ENCODE results near the gene CPEB3.
"Not testable (repeated sequence)": the region's sequence is repeated elsewhere in the genome, so short reads cannot be mapped to it uniquely, and the experiment has no call there.

The CPEB3 gene

DNA sequence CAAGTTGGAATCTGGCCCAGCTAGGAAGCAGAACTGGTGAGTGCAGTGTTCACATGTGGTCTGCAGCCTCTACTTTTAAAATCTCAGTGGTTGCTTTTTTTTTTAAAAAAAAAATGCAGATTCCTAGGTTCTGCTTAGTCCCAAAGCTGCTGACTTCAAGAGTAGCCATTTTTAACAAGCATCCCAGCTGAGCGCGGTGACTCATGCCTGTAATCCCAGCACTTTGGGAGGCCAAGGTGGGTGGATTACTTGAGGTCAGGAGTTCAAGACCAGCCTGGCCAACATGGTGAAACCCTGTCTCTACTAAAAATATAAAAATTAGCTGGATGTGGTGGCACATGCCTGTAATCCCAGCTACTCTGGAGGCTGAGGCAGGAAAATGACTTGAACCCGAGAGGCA is 265.5 kb downstream of the CPEB3 start:
- not testable (repeated sequence) for DNase-seq

DNA sequence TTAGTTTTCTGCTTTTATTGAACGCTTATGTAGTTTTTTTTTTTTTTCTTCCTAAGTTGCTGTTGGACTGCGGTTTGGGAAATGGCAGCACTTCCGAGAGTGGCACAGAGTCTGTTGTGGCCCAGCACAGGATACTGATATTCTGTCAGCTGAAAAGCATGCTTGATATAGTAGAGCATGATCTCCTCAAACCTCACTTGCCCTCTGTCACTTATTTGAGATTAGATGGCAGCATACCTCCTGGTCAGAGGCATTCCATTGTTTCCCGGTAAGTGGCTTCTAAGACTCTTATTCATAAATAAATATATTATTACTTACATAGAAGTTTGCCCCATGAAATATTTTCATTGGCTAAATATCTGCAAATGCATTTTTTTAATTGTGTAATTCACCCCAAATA is 266.2 kb downstream of the CPEB3 start:
- no peak for DNase-seq

DNA sequence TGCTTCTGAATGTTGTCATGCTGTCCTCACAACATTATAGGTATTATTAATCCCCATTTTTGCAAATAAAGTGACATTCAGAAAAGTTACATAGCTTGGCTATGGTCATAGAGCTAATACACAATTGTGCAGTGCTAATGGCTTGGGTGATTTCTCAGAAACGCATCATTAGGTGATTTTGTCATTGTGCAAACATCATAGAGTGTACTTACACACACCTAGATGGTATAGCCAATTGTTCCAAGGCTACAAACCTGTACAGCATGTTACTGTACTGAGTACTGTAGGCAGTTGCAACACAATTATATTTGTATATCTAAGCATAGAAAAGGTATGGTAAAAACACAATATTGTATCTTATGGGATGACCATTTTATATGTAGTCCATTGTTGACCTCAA is 276.3 kb downstream of the CPEB3 start:
- no peak for DNase-seq

DNA sequence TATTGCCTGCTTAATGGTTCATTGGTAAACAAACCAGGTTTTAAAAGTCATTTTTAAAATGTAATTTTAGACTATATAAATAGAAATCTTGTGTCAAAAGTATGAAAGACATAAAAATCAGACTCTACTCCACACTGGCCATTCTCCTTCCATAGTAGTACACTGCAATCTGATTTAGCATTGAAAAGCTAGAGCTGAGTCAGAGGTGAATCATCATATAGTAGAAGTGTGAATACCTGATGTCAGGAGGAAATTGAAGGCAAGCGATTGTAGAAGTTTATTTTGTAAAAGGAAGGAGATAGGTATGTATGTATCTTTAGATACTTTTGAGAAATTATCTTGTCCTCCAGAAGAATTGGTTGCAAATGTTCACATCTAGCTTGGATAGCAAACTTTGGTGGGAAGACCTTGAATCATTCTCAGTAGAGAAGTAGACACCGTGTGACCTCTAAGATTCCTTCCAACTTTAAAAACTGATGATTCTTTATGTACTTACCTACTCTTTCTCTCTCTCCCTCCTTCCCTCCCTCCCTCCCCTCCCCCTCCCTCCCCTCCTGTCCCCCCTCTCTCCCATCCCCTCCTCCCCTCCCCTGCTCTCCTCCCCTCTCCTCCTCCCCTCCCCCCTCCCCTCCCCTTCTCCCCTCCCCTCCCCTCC is 279.2 kb downstream of the CPEB3 start:
- no peak for DNase-seq

DNA sequence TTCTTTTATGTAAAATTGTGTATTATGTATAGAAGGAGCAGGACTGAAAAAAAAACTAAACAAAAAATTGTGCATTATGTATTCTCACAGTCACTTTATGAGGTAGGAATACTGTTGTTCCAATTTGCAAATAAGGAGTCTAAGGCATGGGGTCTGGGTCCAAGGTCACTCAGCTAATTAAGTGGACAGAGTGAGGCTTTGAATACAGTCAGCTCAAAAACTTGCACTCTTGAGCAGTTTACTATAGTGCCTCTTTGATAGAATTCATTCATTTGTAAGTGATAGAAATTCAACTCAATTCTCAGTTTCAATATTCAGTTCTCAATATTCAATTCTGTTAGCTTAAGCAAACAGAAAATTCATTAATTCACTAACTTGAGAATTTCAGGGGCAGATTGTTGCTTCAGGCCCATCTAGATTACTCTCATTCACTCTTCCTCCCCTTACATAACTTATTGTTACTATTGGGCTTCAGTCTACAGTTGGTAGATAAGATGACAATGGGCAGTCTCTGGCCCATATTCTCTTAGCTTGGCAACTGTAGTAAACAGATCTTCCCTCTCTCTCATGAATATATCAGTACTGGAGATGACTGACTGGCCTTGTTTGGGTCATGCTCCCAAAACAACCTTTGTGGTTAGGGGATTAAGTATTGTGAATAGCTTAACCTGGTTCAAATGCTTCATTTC is 280.7 kb downstream of the CPEB3 start:
- no peak for DNase-seq

DNA sequence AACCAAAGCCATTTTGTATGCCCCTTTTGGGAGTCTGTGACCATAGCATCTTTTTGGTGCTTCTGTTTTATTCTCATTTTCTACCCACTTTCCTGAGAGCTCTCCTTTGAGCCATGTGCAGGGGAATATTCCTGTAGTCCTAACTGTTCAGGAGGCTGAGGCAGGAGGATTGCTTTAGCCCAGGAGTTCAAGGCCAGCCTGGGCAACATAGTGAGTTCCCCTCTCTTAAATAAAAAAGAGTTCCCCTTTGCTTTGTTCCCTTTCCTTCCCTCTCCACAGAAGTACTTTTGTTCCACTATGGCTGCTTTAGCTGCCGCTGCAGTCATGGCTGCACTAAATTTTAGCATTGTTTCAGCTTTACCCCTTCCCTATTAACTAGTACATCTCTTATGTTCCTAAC is 281.4 kb downstream of the CPEB3 start:
- no peak for DNase-seq

DNA sequence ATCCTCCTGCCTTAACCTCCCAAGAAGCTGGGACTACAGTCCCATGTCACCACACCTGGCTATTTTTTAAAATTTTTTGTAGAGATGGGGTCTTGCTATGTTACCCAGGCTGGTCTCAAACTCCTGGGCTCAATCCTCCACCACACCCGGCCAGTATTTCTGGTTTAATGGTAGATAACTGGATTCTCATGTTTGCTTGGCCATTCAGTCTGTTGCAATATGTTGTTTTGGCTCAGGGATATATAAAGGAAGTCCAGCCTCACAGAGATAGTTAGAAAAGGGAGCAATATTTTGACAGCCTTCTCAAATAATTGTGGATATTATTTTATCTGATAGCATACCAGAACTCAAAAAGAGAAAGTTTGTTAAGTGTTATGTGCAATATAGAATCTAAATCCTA is 284.9 kb downstream of the CPEB3 start:
- DNase-seq: no peak

DNA sequence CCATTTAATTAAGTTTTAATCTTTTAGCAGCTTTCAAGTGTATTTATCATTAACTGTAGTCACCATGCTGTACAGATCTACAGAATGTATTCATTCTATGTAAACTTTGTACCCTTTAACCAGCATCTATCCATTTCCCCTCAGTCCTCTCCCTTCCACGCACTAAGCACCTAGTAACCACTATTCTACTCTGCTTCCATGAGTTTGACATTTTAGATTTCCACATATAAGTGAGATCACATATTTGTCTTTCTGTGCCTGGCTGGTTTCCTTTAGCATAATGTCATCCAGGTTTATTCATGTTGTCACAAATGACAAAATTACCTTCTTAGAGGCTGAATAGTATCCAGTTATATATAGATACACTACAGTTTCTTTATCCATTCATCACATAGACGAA is 287.6 kb downstream of the CPEB3 start:
- DNase-seq: no peak

DNA sequence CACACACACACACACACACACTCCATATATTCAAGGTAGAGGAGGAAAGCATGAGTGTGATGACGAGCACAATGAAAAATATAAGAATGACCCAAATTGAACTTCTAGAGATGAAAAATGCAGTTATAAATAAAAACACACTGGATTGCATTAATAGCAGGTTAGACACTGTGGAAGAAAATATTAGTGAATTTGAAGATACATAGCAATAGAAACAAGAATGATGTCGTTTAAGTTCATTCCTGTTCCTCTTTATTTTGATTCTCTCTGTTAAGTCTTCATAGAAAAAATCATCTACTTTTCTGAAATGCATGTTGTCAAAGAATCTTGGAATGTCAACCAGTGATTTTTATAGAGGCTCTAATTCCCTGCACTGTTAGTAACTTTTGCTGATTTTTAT is 288.9 kb downstream of the CPEB3 start:
- no peak for DNase-seq

DNA sequence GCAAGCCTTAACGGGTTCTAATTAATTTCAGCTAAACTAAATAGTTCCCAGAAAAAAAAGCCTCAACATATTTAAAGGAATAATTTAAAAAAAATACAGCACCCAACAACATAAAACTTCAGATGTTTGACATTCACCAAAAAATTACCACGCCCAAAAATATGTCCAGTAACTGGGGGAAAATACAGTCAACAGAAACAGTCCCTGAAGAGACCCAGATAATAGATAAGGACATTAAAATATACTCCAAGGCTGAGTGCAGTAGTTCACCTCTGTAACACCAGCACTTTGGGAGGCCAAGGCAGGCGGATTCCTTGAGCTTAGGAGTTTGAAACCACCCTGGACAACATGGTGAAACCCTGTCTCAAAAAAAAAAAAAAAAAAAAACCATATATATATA is 289.3 kb downstream of the CPEB3 start:
- DNase-seq: no peak
